HEK293 (cell line): ENCODE results near the gene ACE2.
"Not testable (repeated sequence)": the region's sequence is repeated elsewhere in the genome, so short reads cannot be mapped to it uniquely, and the experiment has no call there.

Experiments
- ATF2 ChIP-seq: fragments of 450-650 bp; formaldehyde crosslinking; IDR thresholded peaks from 2 replicates; pipeline ENCODE4 v1.5.1; 2016; ENCODE audit warnings: missing biosample characterization, missing genetic modification characterization, low read depth
- MZF1 ChIP-seq: fragments of 450-650 bp; formaldehyde crosslinking; IDR thresholded peaks from 2 replicates; pipeline ENCODE4 v1.5.1; 2017; ENCODE audit warnings: missing biosample characterization, missing genetic modification characterization, borderline replicate concordance
- PBX3 ChIP-seq: sonication (generic); formaldehyde crosslinking; IDR thresholded peaks from 2 replicates; pipeline ENCODE4 v1.8.1; 2022; ENCODE audit warnings: mild to moderate bottlenecking, moderate library complexity, missing genetic modification reagents
- ZBTB1 ChIP-seq: fragments of 450-650 bp; formaldehyde crosslinking; IDR thresholded peaks from 2 replicates; pipeline ENCODE4 v1.5.1; 2016; ENCODE audit warnings: missing biosample characterization, missing genetic modification characterization
- ZBTB17 ChIP-seq: fragments of 450-650 bp; formaldehyde crosslinking; IDR thresholded peaks from 2 replicates; pipeline ENCODE4 v1.5.1; 2016; ENCODE audit warnings: missing biosample characterization, missing genetic modification characterization
- ZNF148 ChIP-seq: fragments of 450-650 bp; formaldehyde crosslinking; IDR thresholded peaks from 2 replicates; pipeline ENCODE4 v1.5.0; 2017; ENCODE audit warnings: missing biosample characterization, missing genetic modification characterization, borderline replicate concordance
- ZNF223 ChIP-seq: fragments of 450-650 bp; formaldehyde crosslinking; IDR thresholded peaks from 2 replicates; pipeline ENCODE4 v1.5.1; 2016; ENCODE audit warnings: missing biosample characterization, missing genetic modification characterization
- ZNF24 ChIP-seq: fragments of 450-650 bp; formaldehyde crosslinking; IDR thresholded peaks from 2 replicates; pipeline ENCODE4 v1.5.1; 2016; ENCODE audit warnings: missing biosample characterization, missing genetic modification characterization
- ZNF274 ChIP-seq, 2 experiments: fragments of 200-500 bp in 1 of 2; fragments of 450-650 bp in 1 of 2; sonication (Bioruptor generic) in 1 of 2; formaldehyde crosslinking in 1 of 2; IDR thresholded peaks; 2 replicates each; pipeline versions ENCODE4 v1.5.1 to v1.6.1; 2014 to 2016; ENCODE audit warnings: borderline replicate concordance in 1 of 2, inconsistent platforms in 1 of 2, low read length in 1 of 2, missing biosample characterization in 1 of 2, missing genetic modification characterization in 1 of 2
- ZNF530 ChIP-seq: fragments of 450-650 bp; formaldehyde crosslinking; IDR thresholded peaks from 2 replicates; pipeline ENCODE4 v1.5.1; 2016; ENCODE audit warnings: low read depth, missing biosample characterization, missing genetic modification characterization
- ZNF776 ChIP-seq: fragments of 450-650 bp; formaldehyde crosslinking; IDR thresholded peaks from 2 replicates; pipeline ENCODE4 v1.5.0; 2017; ENCODE audit warnings: missing biosample characterization, missing genetic modification characterization, borderline replicate concordance
- TF ChIP-seq, protein P1 (sequence below): fragments of 450-650 bp; formaldehyde crosslinking; IDR thresholded peaks from 2 replicates; pipeline ENCODE4 v1.5.1; 2016; ENCODE audit warnings: missing biosample characterization, missing genetic modification characterization
- TF ChIP-seq, protein P2 (sequence below): fragments of 450-650 bp; formaldehyde crosslinking; IDR thresholded peaks from 2 replicates; pipeline ENCODE4 v1.5.1; 2016; ENCODE audit warnings: missing biosample characterization, missing genetic modification characterization
- TF ChIP-seq, protein P3 (sequence below): fragments of 450-650 bp; formaldehyde crosslinking; IDR thresholded peaks from 2 replicates; pipeline ENCODE4 v1.5.1; 2016; ENCODE audit warnings: missing biosample characterization, missing genetic modification characterization

- TF ChIP-seq, protein P1, sequence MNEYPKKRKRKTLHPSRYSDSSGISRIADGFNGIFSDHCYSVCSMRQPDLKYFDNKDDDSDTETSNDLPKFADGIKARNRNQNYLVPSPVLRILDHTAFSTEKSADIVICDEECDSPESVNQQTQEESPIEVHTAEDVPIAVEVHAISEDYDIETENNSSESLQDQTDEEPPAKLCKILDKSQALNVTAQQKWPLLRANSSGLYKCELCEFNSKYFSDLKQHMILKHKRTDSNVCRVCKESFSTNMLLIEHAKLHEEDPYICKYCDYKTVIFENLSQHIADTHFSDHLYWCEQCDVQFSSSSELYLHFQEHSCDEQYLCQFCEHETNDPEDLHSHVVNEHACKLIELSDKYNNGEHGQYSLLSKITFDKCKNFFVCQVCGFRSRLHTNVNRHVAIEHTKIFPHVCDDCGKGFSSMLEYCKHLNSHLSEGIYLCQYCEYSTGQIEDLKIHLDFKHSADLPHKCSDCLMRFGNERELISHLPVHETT (tag by site-specific recombination) = not testable (repeated sequence)
- TF ChIP-seq ZNF148; ZBTB17 (tag by site-specific recombination); ZNF223 (tag by site-specific recombination); ZNF776 (tag by site-specific recombination); ZNF274 (IDR thresholded peaks at IDR 0.05; ENCODE audit: low read length); ZNF274 (tag by site-specific recombination; IDR thresholded peaks at IDR 0.05; ENCODE audit: borderline replicate concordance); MZF1 (tag by site-specific recombination); PBX3; ATF2 (tag by site-specific recombination); ZNF24 (tag by site-specific recombination); ZNF530 (tag by site-specific recombination); ZBTB1: not testable (repeated sequence)
- TF ChIP-seq, protein P2, sequence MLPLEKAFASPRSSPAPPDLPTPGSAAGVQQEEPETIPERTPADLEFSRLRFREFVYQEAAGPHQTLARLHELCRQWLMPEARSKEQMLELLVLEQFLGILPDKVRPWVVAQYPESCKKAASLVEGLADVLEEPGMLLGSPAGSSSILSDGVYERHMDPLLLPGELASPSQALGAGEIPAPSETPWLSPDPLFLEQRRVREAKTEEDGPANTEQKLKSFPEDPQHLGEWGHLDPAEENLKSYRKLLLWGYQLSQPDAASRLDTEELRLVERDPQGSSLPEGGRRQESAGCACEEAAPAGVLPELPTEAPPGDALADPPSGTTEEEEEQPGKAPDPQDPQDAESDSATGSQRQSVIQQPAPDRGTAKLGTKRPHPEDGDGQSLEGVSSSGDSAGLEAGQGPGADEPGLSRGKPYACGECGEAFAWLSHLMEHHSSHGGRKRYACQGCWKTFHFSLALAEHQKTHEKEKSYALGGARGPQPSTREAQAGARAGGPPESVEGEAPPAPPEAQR (tag by site-specific recombination) = not testable (repeated sequence)
- TF ChIP-seq, protein P3, sequence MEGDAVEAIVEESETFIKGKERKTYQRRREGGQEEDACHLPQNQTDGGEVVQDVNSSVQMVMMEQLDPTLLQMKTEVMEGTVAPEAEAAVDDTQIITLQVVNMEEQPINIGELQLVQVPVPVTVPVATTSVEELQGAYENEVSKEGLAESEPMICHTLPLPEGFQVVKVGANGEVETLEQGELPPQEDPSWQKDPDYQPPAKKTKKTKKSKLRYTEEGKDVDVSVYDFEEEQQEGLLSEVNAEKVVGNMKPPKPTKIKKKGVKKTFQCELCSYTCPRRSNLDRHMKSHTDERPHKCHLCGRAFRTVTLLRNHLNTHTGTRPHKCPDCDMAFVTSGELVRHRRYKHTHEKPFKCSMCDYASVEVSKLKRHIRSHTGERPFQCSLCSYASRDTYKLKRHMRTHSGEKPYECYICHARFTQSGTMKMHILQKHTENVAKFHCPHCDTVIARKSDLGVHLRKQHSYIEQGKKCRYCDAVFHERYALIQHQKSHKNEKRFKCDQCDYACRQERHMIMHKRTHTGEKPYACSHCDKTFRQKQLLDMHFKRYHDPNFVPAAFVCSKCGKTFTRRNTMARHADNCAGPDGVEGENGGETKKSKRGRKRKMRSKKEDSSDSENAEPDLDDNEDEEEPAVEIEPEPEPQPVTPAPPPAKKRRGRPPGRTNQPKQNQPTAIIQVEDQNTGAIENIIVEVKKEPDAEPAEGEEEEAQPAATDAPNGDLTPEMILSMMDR (tag by site-specific recombination) = not testable (repeated sequence)
Measured at GRCh38 chrX:15647510-15647909, 46.8 kb upstream of the ACE2 start.
